HG02970 (cell line): ENCODE results near the gene ACADSB.

Experiments used
- ATAC-seq: cut with Tn5 transposase; IDR thresholded peaks from one replicate; pipeline ENCODE4 v1.9.1; 2021; ENCODE audit warnings: mild to moderate bottlenecking, moderate library complexity, moderate number of reproducible peaks; ENCODE audit not compliant: unreplicated experiment, low FRiP score

Gene ACADSB

DNA sequence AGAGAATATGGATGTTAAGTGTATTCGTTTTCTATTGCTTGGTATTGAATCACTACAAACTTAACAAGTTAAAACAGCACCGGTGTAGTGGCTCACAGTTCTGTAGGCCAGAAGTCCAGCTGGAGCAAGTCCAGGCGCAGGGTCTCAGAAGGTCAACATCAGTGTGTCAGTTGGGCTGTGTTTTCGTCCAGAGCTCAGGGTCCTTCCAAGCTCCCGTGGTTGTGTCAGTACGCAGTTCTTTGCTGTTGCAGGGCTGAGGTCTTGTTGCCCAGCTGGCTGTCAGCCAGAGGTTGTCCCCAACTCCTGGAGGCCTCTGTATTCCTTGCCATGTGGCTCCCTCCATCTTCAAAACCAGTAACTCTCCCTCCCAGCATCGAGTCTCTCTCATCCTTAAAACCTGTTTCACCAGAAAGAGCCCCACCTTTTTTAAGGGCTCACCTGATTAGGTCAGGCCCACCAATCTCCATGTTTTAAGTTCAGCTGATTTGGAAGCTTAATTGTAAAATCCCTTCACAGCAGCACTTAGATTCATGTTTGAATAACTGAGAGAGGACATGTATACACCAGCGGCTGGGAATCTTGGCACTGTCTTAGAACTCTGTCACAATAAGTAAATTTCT, 26.8 kb downstream of the ACADSB start:
- no peak for ATAC-seq

DNA sequence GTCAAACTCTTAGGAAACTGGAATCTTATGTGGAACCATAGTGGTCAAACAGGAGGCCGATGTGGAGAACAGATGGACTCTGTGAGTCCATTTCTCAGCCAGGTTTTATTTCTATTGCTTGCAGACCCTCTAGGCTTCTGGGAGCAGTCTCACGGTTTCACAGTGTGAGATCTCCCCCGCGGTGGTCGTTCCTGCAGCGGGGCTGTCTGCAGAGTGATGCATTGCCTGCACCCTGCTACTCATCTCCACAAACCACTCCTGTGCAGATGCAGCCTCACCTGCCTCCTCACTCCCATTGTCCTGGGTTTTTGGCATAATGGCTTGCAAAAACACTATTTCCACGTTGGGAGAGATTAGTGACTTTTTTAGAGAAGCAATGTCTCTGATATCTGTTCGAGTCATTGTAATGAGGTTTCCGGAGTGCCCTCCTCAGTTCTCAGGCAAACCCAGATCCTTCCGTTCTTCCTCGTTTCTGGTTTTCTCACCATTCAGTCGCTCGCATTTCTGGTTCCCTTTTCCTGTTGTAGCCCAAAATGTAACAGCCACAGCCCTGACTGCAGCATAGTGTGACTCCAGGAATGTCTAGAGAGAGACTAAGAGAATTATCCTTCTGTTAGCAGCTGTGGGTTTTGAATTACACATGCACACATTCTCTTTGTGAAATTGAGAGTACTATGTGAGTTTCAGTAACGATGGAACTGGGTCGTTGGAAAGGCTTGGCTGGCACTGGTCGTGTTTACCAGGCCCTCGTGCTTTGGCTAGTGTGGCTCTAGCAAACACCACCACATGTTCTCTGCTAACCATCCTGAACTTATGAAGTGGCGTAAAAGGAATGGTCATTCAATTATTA, 30.2 kb downstream of the ACADSB start:
- no peak for ATAC-seq

DNA sequence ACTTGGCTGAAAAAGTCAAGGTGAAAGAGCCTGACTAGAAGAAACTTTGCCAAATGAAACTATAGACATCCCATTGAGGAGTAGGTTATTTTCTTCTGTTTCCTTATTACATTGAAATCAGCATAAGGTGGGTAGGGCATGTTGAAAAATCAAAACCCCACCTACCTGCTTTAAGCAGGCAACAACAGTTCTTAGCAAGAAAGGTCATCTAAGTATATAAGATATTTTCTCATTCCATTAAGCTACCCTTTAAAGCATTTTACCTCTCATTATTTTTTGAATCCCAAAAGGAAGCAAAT, 30.8 kb downstream of the ACADSB start:
- ATAC-seq: no peak

GRCh38 chr10:123042708-123043408, 34.1 kb downstream of the ACADSB start:
- no peak for ATAC-seq

DNA sequence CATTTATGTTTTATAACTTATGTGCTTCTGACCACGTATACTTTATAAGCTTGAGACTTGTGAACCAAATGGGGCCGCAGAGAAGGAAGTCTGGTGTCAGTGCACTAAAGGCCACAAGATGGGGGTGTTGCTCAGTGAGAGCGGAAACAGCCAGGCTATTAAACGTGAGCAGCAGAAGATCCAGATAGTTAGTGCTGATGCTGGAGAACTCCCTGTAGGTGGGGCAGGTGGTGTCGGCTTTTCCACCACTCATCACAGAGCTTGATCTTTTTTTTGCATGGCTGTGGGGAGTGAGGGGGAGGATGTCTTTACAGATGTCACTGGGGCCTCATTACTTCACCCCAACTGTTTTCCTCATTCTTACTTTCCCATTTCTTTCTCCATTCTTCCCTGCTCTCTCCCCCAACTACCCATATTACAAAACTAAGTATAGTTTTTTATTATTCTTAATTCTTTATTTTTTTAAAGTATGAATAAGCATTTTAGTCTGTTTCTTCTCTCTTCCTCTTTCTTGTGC, 34.7 kb downstream of the ACADSB start:
- ATAC-seq: no peak

DNA sequence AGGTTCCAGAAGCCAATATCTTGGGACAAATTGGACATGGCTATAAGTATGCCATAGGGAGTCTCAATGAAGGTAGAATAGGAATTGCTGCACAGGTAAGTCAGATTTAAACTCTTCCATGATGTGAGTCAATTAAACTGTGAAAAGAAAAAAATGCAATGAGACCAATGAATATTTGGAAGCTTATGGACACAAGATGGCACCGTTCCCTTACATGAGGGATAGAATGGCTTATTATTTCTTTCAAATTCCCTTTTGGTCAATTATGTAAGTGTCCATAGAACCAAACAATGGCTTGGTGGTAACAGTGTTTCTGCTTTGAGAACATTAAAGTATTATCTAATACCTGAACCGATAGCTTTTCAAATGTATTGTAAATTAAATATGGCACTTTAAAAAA, 35.6 kb downstream of the ACADSB start:
- ATAC-seq: no peak

DNA sequence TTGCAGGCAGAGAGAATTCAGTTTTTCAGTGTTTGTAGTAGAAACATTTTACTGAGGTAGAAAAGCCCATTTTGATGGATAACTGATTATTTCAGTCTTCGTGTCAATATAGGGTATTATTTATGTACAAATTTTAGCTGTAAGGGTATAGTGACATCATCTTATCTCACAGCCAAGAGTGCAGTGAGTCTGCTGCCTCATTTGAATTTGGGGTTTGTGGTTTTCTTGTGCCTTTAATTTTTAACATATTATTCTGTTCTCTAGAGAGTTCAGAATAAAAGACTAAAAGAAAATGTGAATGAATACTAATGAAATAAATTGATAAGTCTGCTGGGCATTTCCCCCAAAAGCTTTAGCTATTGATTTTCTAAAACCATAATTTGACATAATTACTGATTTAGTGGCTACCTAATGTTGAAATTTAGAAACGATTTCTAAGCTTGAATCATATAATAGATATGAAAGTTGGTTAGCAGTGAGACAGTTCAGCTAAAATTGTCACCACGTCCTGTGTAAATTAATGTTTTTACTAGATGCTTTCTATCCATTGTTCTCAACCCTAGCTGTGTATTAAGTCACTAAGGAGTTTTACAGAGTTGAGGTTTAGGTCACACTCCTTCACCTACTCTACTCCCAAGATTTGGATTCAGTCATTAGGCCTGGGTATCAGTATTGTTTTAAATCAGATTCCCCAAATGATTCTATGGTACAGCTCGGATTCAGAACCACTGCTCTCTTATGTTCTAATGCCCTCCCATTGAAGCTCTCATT, 37.3 kb downstream of the ACADSB start:
- ATAC-seq: no peak

GRCh38 chr10:123057968-123058367, 49.2 kb downstream of the ACADSB start:
- no peak for ATAC-seq

- ATAC-seq: no peak
Measured at GRCh38 chr10:123061865-123062264, 53.1 kb downstream of the ACADSB start.

DNA sequence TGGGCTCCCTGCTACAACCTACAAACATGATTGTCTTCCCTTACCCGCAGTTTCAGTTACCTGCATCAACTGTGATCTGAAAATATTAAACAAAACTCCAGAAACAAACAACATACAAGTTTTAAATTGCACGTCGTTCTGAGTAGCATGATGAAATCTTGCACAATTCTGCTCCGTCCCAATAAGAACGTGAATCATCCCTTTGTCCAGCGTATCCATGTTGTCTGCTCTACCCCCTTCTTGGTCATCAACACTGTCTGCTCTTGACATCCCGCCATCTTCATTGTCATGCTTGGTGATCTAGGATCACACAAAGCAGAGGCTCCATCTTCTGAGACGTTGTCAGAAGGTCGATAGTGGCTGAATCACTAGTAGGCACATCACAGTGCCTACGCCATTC, 53.9 kb downstream of the ACADSB start:
- ATAC-seq: no peak

DNA sequence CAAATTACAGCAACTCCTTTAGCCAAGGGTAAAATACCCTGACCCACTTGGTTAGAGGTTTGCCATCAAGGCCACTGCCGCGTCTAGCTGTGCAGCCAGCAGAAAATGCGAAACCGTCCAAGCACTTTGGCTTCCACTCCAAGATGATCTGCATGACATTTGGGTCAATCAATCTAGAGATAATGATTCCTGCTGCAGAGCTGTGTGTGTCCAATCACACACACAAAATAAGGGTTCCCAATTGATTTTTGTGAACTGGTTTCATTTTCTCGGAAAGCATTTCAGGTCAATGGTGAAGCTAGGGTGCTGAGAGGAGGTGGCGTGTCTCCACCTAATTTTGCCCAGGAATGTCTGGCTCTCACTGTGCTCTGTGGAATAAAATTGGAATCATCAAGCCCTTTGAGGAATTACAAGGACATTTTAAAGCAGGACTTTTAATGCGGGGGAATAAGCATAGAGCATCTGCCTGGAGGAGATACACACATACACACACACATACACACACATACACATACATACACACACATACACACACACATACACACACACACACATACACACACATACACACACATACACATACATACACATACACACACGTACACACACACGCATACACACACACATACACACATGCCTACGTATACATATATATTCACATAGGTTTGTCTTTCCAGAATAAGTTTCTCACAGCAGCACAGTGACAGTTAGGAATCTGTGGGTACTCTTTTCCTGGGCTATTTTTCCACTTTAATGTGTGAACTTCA, 59.5 kb downstream of the ACADSB start:
- no peak for ATAC-seq

GRCh38 chr10:123069246-123069986, 60.6 kb downstream of the ACADSB start:
- ATAC-seq: no peak

GRCh38 chr10:123073187-123073586, 64.4 kb downstream of the ACADSB start:
- ATAC-seq: no peak

- no peak for ATAC-seq
Measured at GRCh38 chr10:123074215-123074614, 65.4 kb downstream of the ACADSB start.

DNA sequence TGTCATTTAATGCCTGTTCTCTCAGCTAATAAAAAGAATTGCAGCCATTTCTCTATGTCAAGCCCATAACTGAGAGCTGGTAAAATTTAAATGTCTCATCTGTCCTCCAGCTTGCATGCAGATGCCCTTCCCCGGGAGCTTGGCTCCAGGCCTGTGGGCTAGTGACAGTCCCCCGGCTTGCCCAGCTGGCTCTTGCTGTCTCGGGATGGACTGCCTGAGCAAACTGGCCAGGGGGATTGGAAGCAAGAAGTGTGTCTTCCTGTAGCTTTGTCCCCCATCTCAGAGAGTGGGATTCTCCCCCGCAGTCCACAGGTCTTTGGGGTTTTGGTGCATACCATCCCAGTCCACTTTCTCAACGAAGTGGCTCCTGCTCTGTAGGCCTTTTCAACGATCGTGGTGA, 73.1 kb downstream of the ACADSB start:
- no peak for ATAC-seq

DNA sequence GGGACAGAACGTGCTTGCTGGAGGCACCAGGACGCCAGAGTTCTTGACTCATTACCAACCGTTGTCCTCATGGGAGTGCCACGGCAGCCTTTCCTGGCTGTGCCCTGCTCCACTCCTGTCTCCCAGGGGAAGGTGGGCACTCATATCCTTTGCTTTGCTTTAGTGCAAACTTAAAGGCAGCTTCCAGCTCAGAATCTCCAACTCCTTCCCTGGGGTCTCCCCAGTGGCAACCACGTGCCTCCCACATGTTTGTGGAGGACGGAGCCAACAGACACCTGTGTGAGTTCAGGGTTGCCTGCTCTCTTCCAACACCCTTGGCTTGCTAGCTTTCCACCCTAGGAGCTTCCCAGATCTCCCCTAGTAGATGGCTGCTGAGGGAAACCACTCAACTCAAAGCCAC, 75.0 kb downstream of the ACADSB start:
- ATAC-seq: no peak

- ATAC-seq: no peak
Measured at GRCh38 chr10:123086281-123086680, 77.5 kb downstream of the ACADSB start.

GRCh38 chr10:123087348-123087747, 78.5 kb downstream of the ACADSB start:
- no peak for ATAC-seq

DNA sequence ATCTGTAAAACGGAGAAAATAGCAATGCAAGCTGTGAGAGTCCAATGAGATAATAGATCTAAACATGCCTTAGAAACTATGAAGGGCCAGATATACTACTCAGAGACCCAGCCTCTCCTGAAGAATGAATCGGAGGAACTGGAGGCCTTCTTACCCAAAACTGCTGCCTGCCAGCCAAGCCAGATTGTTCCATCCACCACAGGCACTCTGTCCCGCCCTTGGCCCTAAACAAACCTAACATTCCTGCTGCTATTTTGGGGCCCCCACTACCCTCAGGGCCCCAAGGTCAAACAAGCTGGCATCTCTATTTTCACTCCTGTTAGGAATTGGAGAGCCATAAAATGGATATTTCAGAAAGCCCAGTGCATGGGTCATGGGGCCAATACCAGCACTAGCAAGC, 79.0 kb downstream of the ACADSB start:
- no peak for ATAC-seq
